Ovary (tissue), 3 donors: Measurements from ENCODE around the gene FIZ1.

Experiments used
- EP300 ChIP-seq: sonication (generic); formaldehyde crosslinking; IDR thresholded peaks from one replicate; pipeline ENCODE4 v1.6.1; 2017; ENCODE audit warnings: antibody characterized with exemption
- POLR2A ChIP-seq: fragments of 450-650 bp; IDR thresholded peaks from one replicate; pipeline ENCODE4 v1.6.1; 2017; ENCODE audit warnings: antibody characterized with exemption, mild to moderate bottlenecking, moderate library complexity
- TF ChIP-seq, protein P1 (sequence below), 3 donors: fragments of 450-650 bp in 2 of 3; fragments of 200-600 bp in 1 of 3; IDR thresholded peaks; one replicate each; pipeline versions ENCODE4 v1.5.1 to v1.8.0; 2016 to 2022; ENCODE audit warnings: antibody characterized with exemption in 3 of 3, mild to moderate bottlenecking in 1 of 3
- donor health status: DM: no; HTN: no; CAD: no.

DNA sequence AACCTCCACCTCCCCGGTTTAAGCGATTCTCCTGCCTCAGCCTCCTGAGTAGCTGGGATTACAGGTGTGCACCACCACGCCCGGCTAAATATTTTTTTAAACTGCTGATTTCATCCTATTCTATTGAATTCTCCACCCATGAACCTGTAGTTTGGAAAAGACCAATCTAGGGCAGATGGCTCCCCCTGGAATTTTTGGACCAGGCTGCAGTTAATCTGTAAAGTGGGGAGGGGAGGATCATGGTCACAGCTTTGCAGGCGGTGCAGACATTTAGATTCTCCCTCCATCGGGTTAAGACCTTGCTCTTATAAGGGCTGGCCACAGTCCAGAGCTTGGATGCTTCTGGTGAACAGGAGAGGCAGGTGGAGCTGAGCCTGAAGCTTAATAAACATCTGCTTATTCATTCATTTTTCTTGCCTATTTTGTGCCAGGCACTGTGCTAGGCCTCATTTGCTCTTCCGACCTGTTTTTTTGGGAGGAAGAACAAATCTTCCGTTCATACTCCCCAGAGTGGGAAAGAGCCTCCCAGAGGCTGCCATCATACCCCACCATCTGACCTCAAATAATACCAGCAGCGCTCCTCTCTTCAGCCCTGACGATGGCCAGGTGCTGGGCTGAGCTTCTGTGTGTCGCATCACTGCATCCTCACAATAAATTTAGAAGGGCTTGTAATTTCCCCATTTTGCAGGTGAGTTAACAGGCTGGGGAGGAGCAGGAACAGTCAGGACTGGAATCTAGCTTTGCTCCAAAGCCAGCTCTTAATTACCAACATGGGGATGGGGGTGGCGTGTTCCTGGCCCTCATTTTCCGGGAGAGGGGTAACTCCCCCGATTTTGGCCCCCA is 47.8 kb upstream of the FIZ1 start:
- TF ChIP-seq, protein P1, sequence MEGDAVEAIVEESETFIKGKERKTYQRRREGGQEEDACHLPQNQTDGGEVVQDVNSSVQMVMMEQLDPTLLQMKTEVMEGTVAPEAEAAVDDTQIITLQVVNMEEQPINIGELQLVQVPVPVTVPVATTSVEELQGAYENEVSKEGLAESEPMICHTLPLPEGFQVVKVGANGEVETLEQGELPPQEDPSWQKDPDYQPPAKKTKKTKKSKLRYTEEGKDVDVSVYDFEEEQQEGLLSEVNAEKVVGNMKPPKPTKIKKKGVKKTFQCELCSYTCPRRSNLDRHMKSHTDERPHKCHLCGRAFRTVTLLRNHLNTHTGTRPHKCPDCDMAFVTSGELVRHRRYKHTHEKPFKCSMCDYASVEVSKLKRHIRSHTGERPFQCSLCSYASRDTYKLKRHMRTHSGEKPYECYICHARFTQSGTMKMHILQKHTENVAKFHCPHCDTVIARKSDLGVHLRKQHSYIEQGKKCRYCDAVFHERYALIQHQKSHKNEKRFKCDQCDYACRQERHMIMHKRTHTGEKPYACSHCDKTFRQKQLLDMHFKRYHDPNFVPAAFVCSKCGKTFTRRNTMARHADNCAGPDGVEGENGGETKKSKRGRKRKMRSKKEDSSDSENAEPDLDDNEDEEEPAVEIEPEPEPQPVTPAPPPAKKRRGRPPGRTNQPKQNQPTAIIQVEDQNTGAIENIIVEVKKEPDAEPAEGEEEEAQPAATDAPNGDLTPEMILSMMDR (IDR thresholded peaks at IDR 0.05), result no peak
- TF ChIP-seq POLR2A (no peak), EP300 (no peak)
